Right atrium auricular region (tissue), 2 donors: Measurements from ENCODE around the gene PTPRO. TPM values are rescaled to one million over a fixed set of nuclear protein-coding genes. Genes with fewer than 3 reads are reported as not detected.
A peak's percentile ranks its signal among the peaks of the same experiment; 100 is the strongest.

ENCODE experiments used
- DNase-seq: peaks from one replicate; pipeline ENCODE4 v3.0.0-alpha.2; 2019; ENCODE audit warnings: low spot score
- H3K27ac ChIP-seq, 2 donors: fragments of 200-600 bp; sonication (generic); 1 replicate in 1 of 2; 2 replicates in 1 of 2; pipeline ENCODE4 v1.5.1; 2016 to 2019
- H3K27me3 ChIP-seq, 2 donors: fragments of 200-600 bp; sonication (generic); one replicate each; pipeline versions ENCODE4 v1.5.1 to v1.6.0; 2017 to 2019
- H3K36me3 ChIP-seq: fragments of 200-600 bp; sonication (generic); one replicate; pipeline ENCODE4 v1.5.1; 2016
- H3K4me1 ChIP-seq, 2 donors: fragments of 200-600 bp; sonication (generic); one replicate each; pipeline versions ENCODE4 v1.5.1 to v1.6.0; 2017 to 2019
- H3K4me3 ChIP-seq, 2 donors: fragments of 200-600 bp; sonication (generic); 1 replicate in 1 of 2; 2 replicates in 1 of 2; pipeline ENCODE4 v1.5.1; 2017 to 2019; ENCODE audit warnings: mild to moderate bottlenecking in 1 of 2, moderate library complexity in 1 of 2
- H3K9me3 ChIP-seq, 2 donors: fragments of 200-600 bp; sonication (generic); one replicate each; pipeline ENCODE4 v1.5.1; 2019
- total RNA-seq, 2 donors: library from RNA; depleted of rRNA; stranded (reverse); fragments of >200 nt; gene quantifications; one replicate each; pipeline ENCODE4 v1.1.0, GENCODE V29; 2016
- TF ChIP-seq, protein P1 (sequence below), 2 donors: fragments of 200-600 bp; sonication (generic); IDR thresholded peaks; one replicate each; pipeline ENCODE4 v1.5.1; 2019; ENCODE audit warnings: antibody characterized with exemption in 2 of 2

Gene PTPRO
- total RNA-seq, 2 donors from 2014 or later, result 0.30 to 2.9 TPM

DNA sequence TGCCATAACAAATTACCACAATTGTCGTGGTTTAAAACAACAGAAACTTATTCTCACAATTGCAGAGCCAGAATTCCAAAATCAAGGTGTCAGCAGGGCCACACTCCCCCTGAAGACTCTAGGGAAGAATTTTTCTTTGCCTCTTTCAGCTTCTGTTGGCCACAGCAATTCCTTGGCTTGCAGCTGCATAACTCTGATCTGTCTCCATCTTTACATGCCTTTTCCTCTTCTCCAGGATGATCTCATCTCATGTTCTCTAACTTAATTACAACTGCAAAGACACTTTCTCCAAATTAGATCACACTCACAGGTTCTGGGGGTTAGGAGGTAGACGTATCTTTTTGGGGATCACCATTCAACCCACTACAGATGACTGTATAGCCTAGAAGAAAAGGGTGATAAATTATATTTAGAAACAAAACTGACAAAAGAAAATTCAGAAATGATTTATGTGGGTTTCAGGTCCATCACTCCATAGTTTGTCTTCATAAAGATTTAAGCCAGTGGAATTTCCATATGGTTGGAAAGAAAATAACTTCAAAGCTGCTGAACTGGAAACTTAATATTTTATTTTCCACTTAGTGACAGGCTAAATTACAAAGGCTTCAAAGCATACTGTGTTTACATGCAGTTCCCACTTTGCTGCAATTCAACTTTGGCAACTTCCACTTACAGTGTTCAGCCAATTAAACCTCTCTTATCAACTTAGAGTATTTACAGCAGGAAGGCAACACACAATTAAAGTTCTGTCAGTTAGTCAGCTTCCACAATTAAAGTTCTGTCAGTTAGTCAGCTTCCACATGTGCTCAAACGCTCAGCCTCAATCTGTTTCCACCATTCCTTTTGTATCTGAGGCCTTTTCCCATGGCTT, 253.6 kb downstream of the PTPRO start:
- H3K36me3 ChIP-seq, result no peaks in the 10 kb centered on the region
- TF ChIP-seq, protein P1, sequence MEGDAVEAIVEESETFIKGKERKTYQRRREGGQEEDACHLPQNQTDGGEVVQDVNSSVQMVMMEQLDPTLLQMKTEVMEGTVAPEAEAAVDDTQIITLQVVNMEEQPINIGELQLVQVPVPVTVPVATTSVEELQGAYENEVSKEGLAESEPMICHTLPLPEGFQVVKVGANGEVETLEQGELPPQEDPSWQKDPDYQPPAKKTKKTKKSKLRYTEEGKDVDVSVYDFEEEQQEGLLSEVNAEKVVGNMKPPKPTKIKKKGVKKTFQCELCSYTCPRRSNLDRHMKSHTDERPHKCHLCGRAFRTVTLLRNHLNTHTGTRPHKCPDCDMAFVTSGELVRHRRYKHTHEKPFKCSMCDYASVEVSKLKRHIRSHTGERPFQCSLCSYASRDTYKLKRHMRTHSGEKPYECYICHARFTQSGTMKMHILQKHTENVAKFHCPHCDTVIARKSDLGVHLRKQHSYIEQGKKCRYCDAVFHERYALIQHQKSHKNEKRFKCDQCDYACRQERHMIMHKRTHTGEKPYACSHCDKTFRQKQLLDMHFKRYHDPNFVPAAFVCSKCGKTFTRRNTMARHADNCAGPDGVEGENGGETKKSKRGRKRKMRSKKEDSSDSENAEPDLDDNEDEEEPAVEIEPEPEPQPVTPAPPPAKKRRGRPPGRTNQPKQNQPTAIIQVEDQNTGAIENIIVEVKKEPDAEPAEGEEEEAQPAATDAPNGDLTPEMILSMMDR (IDR thresholded peaks at IDR 0.05), result no peak
- H3K27ac ChIP-seq, result peak overlapping the region in 1 of 2 donors; percentile 30
- H3K9me3 ChIP-seq, result no peaks in the 10 kb centered on the region
- H3K4me1 ChIP-seq, result no peaks in the 10 kb centered on the region
- H3K27me3 ChIP-seq, result no peaks in the 10 kb centered on the region
- DNase-seq, result no peak
- no peak overlapping the region for H3K4me3 ChIP-seq

DNA sequence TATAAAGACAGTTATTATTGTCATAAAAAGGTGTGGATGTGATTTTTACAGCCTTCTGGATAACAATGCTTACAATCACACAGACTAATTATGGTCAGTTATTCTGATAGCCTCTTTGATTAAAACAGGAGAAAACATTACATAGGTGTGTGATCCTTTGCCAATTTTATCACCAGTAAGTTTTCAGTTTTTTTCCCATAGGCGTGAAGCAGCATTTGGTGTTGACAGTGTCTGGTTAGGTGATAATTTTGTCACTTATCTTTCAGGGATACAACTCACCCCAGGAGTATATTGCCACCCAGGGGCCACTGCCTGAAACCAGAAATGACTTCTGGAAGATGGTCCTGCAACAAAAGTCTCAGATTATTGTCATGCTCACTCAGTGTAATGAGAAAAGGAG, 258.1 kb downstream of the PTPRO start:
- H3K27me3 ChIP-seq, result no peaks in the 10 kb centered on the region
- H3K36me3 ChIP-seq, result no peaks in the 10 kb centered on the region
- H3K4me3 ChIP-seq, result no peak overlapping the region
- H3K9me3 ChIP-seq, result no peaks in the 10 kb centered on the region
- H3K4me1 ChIP-seq, result no peaks in the 10 kb centered on the region
- no peak for DNase-seq
- TF ChIP-seq, protein P1 (IDR thresholded peaks at IDR 0.05), result no peak
- no peak overlapping the region for H3K27ac ChIP-seq

DNA sequence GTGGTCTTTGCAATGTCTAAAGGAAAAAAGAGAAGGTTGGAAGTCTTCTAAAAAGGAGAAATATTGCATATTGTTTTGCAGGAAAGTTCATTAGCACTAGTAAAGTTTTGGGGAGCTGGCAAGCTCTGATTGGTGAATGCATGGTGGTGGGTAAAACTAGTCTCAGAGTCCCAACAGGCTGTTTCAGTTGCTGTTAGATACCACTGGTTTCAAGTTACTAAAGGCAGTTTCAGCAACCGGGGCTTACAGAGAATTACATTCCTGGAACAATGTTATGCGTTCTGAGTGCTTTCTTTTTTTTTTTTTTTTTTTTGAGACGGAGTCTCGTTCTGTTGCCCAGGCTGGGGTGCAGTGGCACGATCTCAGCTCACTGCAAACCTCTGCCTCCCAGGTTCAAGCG, 258.7 kb downstream of the PTPRO start:
- TF ChIP-seq, protein P1 (IDR thresholded peaks at IDR 0.05), result no peak
- no peak overlapping the region for H3K27ac ChIP-seq
- no peaks in the 10 kb centered on the region for H3K27me3 ChIP-seq
- H3K4me3 ChIP-seq, result no peak overlapping the region
- no peaks in the 10 kb centered on the region for H3K36me3 ChIP-seq
- H3K9me3 ChIP-seq, result no peaks in the 10 kb centered on the region
- DNase-seq, result no peak
- H3K4me1 ChIP-seq, result no peaks in the 10 kb centered on the region

DNA sequence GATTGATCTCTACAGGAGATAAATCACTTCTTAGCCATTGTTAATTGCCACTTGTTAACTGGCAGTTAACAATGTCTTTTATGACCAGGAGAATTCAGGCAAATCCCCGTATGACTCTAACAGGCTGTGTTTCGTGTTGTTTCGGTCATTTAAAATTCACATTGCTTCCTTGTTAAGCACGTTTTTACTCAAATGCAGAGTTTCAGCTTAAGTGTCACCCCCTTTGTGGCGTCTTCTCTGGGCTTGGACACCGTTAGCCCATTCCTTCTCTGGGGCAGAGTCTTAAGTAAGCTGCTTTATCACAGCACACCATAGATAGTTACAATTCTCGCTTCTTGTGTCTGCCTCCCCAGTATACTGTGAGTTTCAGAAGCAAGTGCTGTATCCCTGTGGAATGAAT, 261.5 kb downstream of the PTPRO start:
- Histone ChIP-seq H3K27ac (no peak overlapping the region), H3K36me3 (no peaks in the 10 kb centered on the region), H3K27me3 (no peaks in the 10 kb centered on the region), H3K4me1 (no peaks in the 10 kb centered on the region), H3K4me3 (no peak overlapping the region), H3K9me3 (no peaks in the 10 kb centered on the region)
- TF ChIP-seq, protein P1 (IDR thresholded peaks at IDR 0.05), result no peak
- DNase-seq, result no peak

DNA sequence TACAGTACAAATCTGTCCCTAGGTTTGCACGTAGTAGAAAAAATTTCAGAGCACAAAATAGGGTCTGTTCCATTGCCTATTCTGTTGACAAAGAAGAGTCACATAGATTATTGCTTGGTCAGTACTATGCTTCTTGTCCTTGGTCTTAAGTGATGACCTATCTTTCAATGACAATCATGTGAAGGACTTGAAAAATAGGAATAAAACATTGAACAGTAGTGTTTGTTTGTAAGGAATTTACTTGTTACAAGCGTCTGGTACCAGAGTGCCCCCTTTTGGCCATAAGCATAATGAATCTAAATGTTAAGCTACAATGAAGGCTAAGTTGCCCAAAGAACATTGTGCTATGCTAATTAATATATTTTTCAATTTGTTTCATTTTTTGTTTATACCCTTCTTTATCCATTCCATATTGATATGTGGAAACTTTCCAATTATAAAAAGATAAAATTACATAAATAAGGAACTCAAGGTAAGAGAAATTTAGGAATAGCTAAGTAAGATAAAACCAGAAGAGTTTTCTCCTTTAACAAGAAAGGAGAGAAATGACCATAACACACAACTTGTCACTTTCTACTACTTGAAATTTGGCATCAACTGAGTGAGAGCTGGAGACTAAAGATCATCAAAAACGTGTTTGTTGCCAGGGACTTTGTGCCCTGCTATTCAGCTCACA, 262.2 kb downstream of the PTPRO start:
- H3K9me3 ChIP-seq, result no peaks in the 10 kb centered on the region
- no peaks in the 10 kb centered on the region for H3K27me3 ChIP-seq
- H3K4me3 ChIP-seq, result no peak overlapping the region
- no peaks in the 10 kb centered on the region for H3K4me1 ChIP-seq
- no peak overlapping the region for H3K27ac ChIP-seq
- no peaks in the 10 kb centered on the region for H3K36me3 ChIP-seq
- no peak for DNase-seq
- TF ChIP-seq, protein P1 (IDR thresholded peaks at IDR 0.05), result peak; percentile 35 to 74
